GM19238 (cell line): ENCODE measurements around the gene CD99L2.
"Not testable (repeated sequence)": the region's sequence is repeated elsewhere in the genome, so short reads cannot be mapped to it uniquely, and the experiment has no call there.

Experiments used
- DNase-seq: peaks from one replicate; pipeline ENCODE4 v3.0.0; 2011; ENCODE audit warnings: low spot score; ENCODE audit not compliant: insufficient read length

The CD99L2 gene

DNA sequence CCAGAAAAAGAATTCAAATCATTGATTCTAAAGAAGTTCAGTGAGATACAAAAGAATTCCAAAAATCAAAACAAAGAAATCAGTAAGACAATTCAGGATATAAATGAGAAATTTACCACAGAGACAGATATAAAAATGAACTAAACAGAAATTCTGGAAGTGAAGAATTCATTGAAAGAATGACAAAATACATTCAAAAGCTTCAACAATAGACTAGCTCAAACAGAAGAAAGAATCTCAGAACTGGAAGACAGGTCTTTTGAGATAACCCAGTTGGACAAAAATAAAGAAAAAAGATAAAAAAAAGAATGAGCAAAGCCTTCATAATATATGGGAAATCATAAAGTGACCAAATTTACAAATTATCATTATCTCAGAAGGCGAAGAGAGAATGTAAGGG lies 41.7 kb downstream of the CD99L2 start:
- DNase-seq, result no peak

- DNase-seq, result no peak
Observed at GRCh38 chrX:150856101-150856500, 42.4 kb downstream of the CD99L2 start.

DNA sequence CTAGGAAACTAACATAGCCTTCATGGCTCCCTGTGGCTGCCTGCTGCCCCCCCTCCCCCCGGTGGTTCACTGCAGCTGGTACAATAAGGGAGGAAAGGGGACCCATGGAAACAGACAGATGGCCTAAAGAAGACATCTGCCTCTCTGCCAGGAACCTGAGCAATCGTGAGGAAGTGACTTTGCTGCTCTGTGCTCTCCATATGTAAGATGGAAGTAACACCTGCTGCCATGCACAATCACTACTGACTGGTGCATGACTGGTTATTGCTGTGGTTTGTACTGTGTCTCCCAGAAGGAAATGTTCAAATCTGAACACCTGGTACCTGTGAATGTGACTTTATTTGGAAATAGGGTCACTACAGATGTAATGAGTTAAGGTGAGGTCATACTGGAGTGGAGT lies 43.6 kb downstream of the CD99L2 start:
- no peak for DNase-seq

DNA sequence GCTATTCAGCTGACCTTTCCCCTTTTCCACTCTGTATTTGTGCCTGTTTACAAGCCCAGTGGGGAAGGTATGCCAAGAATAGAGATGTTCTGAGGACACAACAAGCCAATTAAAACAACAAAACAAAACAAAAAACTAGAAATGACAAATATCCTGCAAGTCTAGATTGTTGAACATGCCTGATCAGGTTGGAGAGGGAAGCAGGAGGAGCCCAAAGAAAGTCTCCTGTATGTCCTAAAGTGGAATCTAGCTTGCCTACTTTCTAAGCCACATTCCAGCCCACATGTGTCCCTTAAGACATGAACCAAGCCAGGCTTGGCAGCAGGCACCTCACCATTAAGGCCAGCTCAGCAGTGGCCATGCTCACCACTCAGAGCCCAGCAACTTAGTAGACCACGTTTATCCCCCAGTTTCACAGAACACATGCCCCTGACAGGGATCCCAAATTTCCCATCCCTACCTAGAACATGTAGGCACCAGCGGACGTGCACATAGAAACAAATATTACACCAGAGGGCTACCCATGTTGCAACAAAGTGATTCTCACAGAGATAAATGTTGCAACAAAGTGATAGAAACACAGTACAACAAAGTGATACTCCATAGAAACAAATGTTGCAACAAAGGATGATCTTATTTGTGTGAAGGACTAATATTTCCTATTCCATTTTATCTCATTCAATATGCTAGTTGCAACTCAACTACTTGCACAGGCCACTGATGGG lies 48.3 kb downstream of the CD99L2 start:
- DNase-seq, result no peak

GRCh38 chrX:150849486-150849885 lies 49.0 kb downstream of the CD99L2 start:
- DNase-seq, result no peak

DNA sequence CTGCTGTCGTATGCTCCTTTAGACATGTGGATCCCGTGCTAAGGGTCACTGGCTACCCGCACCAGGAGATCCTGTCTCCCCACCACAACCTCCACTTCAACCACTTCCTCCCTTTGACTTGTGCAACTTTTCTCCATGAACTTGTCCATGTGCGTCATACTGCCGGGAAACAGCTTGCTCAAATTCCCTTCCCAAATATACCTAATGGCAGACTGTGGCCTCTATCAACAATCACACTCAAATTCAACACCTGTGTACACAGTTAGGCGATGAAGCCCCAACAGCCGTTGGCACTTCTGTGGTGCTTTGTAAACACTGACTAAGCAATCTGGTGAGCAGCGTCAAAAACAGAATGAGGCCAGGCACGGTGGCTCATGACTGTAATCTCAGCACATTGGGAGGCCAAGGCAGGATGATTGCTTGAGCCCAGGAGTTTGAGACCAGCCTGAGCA lies 49.5 kb downstream of the CD99L2 start:
- no peak for DNase-seq

DNA sequence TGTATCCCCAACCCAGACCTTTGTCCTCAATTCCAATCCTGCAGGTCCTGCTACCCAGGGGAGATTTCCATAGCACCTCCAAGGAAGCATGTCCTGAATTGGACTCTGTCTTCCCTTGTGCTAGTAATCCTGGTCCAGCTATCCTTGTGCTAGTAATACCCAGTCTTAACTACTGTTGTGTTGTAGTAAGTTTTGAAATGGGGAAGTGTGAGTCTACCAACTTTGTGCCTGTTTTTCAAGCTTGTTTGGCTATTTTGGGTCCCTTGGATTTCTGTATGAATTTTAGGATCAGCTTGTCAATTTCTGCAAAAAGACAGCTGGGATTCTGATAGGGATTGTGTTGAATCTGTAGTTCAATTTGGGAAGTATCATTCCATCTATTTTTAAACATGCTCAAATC lies 51.4 kb downstream of the CD99L2 start:
- DNase-seq, result no peak

DNA sequence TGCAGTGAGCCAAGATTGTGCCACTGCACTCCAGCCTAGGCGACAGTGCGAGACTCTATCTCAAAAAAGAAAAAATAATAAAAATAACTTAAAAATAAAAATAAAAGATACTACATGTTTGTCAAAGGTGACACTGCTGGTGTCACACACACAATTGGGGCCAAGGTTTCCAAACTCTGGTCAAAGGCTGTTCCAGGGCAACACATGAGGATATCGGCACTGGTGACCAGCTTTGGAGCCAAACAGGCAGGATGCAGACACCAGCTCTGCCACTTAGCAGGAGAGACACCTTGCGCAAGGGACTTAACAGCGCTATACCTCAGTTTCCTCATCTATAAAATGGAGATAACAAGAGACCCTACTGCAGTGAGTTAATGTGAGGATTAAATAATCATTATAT lies 52.3 kb downstream of the CD99L2 start:
- no peak for DNase-seq

GRCh38 chrX:150845091-150845490 lies 53.4 kb downstream of the CD99L2 start:
- DNase-seq, result no peak

DNA sequence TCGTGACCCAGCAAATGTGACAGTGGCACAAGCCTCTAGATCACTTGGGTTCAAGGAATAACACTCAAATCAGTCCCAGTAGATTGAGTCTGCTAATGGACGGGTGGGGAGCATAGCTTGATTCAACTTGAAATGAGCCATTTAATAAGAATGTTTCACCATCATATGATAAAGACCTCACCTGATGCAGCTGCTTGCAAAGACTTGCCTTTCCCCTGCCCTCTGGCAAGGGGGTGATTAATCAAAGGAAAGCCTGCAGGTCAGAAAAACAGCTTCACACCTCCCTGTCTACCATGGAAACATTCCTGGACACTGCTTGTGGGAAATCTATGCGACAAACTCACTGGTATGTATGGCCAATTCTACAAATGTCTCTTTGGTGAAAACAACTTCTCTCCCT lies 54.5 kb downstream of the CD99L2 start:
- no peak for DNase-seq

GRCh38 chrX:150842198-150842685 lies 56.2 kb downstream of the CD99L2 start:
- no peak for DNase-seq

DNA sequence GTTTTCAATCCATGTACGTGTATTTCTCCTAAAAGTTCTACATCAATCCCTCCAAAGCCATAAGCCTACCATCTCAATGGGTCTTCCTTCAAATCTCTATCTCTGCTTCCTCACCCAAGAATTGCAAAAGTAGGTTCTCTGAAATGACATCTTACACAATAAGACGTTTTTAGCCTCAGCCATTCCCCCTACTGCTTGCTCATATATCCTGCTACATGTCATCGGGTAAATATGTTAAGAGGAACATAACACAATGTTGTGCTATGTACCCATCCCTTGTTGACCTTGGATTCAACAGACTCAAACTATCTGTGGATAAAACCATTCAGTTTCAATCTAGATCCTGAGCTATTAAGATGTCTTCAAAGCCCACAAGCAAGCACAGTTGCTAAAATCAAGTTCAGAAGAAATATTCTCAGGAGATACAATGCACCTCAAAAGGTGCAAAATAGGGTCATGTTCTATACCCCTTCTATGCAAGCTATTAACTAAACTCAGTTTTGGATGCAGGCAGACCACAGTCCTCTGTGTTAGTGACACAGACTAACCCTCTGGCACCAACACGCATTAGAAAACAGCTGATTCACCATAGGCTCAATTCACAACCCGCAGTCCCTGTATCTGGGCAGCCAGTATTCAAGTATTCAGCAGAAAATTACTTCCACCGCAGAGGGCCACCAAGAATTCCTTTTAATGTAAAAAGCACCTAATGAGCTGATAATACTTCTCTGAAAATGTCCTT lies 56.8 kb downstream of the CD99L2 start:
- DNase-seq, result no peak

GRCh38 chrX:150837845-150838244 lies 60.6 kb downstream of the CD99L2 start:
- no peak for DNase-seq

DNA sequence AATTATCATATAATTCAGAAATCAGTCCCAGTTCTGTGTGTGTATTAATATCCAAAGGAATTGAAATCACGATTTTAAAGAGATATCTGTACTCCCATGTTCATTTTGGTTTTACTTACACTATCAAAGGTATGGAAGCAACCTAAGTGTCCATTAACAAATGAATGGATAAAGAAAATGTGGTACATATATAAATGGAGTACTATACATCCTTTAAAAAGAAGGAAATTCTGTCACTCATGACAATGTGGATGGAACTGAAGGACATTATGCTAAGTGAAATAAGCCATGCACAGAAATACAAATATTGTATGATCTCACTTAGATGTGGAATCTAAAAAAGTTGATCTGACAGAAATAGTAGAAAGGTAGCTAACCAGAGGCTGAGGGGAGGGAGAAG lies 63.8 kb downstream of the CD99L2 start:
- no peak for DNase-seq

- DNase-seq, result no peak
Observed at GRCh38 chrX:150833454-150834056, 64.9 kb downstream of the CD99L2 start.

- no peak for DNase-seq
Observed at GRCh38 chrX:150831863-150832262, 66.6 kb downstream of the CD99L2 start.

- DNase-seq, result no peak
Observed at GRCh38 chrX:150828785-150829184, 69.7 kb downstream of the CD99L2 start.

- DNase-seq, result not testable (repeated sequence)
Observed at GRCh38 chrX:150824352-150824751, 74.1 kb downstream of the CD99L2 start.

- not testable (repeated sequence) for DNase-seq
Observed at GRCh38 chrX:150823826-150824225, 74.6 kb downstream of the CD99L2 start.

DNA sequence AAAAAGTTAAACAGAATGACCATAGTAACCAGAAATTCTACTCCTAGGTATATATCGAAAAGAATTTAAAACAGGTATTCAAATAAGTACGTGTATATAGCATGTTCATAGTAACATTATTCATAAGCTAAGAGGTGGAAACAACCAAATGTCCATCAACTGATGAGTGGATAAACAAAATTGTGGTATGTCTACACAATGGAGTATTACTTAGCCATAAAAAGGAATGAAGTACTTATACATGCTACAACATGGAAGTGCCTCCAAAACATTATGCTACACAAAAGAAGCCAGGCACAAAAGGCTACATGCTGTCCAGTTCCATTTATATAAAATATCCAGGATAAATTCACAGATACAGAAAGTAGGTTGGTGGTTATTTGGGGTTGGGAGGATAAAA lies 76.5 kb downstream of the CD99L2 start:
- DNase-seq, result no peak

- no peak for DNase-seq
Observed at GRCh38 chrX:150813922-150814321, 84.5 kb downstream of the CD99L2 start.

DNA sequence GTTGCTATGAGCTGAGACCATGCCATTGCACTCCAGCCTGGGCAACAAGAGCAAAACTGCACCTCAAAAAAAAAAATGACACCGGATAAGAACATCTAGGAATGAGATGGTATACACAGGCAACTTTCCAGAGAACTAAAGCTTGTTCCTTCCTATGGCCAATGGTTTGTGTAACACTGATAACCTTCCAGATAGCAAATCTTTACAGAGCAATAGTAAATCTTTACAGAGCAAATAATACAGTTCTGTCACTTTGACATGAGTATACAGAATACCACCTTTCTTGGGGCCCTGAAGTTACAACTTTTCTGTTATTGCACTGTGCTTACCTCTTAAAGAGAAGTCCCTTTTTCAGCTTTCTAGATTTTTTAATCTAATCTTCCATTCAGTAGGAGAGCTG lies 91.6 kb downstream of the CD99L2 start:
- DNase-seq, result no peak
